Neural crest cell (in vitro differentiated cells): Measurements from ENCODE around the gene CDH8. TPM values are rescaled to one million over a fixed set of nuclear protein-coding genes. Genes with fewer than 3 reads are reported as not detected.

ENCODE experiments used
- DNase-seq: peaks from one replicate; pipeline ENCODE4 v3.0.0; 2021; ENCODE audit warnings: low read depth, mixed read lengths, low spot score
- H3K27ac Mint-ChIP-seq: one replicate; pipeline ENCODE4 v1.8.0; 2021; ENCODE audit warnings: mild to moderate bottlenecking, mixed read lengths; ENCODE audit not compliant: unreplicated experiment
- H3K27me3 Mint-ChIP-seq: 2 replicates; pipeline ENCODE4 v1.8.0; 2021; ENCODE audit warnings: low read depth, mild to moderate bottlenecking, mixed read lengths
- H3K36me3 Mint-ChIP-seq: 2 replicates; pipeline ENCODE4 v1.8.0; 2021; ENCODE audit warnings: low read depth, mild to moderate bottlenecking, mixed read lengths
- H3K4me1 Mint-ChIP-seq: 2 replicates; pipeline ENCODE4 v1.8.0; 2021; ENCODE audit warnings: mixed read lengths
- H3K4me3 Mint-ChIP-seq: one replicate; pipeline ENCODE4 v1.8.0; 2021; ENCODE audit warnings: mild to moderate bottlenecking, mixed read lengths
- H3K9me3 Mint-ChIP-seq: 2 replicates; pipeline ENCODE4 v1.8.0; 2021; ENCODE audit warnings: mixed read lengths
- total RNA-seq: library from RNA; stranded (reverse); gene quantifications from 2 replicates; pipeline ENCODE4 v1.2.1, GENCODE V29; 2021
- TF ChIP-seq, protein P1 (sequence below): fragments of 200-600 bp; sonication (generic); conservative IDR thresholded peaks from 2 replicates; pipeline ENCODE4 v1.5.0; 2021; ENCODE audit warnings: antibody characterized with exemption, mild to moderate bottlenecking

Gene CDH8
- total RNA-seq, 1 donor from 2014 or later = 7.1 TPM

DNA sequence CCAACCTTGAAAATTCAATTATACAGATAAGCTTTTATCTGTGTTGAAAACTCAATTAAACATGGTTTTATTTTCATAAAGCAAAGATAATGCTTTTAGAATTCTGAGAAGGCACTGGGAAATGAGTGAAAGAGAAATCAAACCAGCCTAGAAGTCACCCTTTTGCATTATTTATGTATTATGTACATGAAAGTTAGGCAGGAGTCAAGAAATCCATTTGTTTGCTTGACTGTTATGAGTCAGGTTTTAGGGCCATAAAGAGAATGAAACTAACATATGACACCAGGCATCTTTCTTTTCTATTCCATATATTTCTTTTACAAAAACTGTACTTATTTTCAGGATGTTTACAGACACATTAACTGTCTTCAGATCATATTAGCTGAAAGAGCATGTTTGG is 23.3 kb upstream of the CDH8 start:
- Mint-ChIP-seq H3K36me3 (no peaks in the 10 kb centered on the region), H3K4me1 (peaks cover 13% of the 10 kb centered on the region), H3K27me3 (peaks cover 11% of the 10 kb centered on the region), H3K4me3 (no peak overlapping the region), H3K9me3 (peaks cover 3% of the 10 kb centered on the region), H3K27ac (no peak overlapping the region)
- TF ChIP-seq, protein P1, sequence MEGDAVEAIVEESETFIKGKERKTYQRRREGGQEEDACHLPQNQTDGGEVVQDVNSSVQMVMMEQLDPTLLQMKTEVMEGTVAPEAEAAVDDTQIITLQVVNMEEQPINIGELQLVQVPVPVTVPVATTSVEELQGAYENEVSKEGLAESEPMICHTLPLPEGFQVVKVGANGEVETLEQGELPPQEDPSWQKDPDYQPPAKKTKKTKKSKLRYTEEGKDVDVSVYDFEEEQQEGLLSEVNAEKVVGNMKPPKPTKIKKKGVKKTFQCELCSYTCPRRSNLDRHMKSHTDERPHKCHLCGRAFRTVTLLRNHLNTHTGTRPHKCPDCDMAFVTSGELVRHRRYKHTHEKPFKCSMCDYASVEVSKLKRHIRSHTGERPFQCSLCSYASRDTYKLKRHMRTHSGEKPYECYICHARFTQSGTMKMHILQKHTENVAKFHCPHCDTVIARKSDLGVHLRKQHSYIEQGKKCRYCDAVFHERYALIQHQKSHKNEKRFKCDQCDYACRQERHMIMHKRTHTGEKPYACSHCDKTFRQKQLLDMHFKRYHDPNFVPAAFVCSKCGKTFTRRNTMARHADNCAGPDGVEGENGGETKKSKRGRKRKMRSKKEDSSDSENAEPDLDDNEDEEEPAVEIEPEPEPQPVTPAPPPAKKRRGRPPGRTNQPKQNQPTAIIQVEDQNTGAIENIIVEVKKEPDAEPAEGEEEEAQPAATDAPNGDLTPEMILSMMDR = no peak
- DNase-seq = no peak

DNA sequence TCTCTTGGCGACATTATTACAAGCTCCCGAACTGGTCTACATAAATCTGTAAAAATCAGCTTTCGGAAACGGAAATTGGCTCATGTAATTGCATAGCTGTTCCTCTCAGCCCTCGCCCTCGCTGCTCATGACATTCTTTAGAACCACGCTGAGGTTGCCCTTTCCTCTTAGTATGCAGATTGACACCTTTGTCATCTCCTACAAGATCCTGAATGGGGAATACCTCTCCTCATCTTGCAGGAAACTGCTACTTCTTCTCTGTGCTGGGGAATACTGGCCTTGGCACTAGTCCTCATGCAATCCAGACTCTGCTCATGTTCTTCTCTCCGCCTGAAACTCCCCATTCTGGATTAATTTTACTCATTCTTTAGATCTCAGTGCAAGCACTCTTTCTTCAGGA is 22.2 kb upstream of the CDH8 start:
- TF ChIP-seq, protein P1 = no peak
- Mint-ChIP-seq H3K27ac (no peak overlapping the region), H3K4me1 (peaks cover 13% of the 10 kb centered on the region), H3K4me3 (no peak overlapping the region), H3K9me3 (peaks cover 3% of the 10 kb centered on the region), H3K27me3 (peaks cover 11% of the 10 kb centered on the region), H3K36me3 (no peaks in the 10 kb centered on the region)
- no peak for DNase-seq

DNA sequence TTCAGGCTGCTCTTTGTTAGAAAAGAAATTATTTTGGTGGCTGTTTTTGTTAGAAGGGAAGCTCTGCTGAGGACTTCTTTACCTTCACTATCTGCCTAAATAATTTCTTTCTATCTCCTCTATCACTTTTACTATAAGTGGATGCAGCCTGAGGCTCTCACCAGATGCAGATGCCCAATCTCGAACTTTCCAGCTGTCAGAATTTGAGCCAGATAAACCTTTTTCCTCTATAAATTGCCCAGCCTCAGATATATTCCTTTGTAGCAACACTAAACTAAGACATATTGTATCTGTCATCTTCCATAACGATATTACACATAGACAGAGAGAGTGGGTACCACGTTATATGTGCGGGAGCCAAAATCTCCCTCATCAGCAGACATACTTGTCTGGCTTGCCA is 15.7 kb upstream of the CDH8 start:
- TF ChIP-seq, protein P1 = no peak
- H3K4me3 Mint-ChIP-seq = no peak overlapping the region

DNA sequence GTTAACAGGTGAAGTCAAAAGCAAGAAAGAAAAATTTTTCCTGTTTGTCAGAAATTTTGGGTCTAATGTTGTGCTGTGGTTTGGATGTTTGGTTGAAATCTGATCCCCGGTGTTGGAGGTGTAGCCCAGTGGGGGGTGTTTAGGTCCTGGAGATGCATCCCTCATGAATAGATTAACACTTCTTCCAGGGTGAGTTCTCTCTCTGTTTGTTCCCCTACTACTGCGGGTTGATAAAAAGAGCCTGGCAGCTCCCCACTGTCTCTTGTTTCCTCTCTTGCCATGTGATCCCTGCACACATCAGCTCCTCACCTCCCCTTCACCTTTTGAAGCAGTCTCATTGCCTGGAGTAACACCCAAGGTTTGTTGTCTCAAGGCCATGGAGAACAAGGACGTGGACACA is 14.6 kb upstream of the CDH8 start:
- Mint-ChIP-seq H3K36me3 (no peaks in the 10 kb centered on the region), H3K9me3 (no peaks in the 10 kb centered on the region), H3K4me3 (no peak overlapping the region), H3K27me3 (peaks cover 21% of the 10 kb centered on the region), H3K27ac (no peak overlapping the region), H3K4me1 (peaks cover 14% of the 10 kb centered on the region)
- TF ChIP-seq, protein P1 = no peak
- no peak for DNase-seq

More for the DNA sequence above, 15.7 kb upstream of the CDH8 start:
- Mint-ChIP-seq H3K4me1 (peaks cover 17% of the 10 kb centered on the region), H3K36me3 (no peaks in the 10 kb centered on the region), H3K27me3 (peaks cover 21% of the 10 kb centered on the region), H3K27ac (no peak overlapping the region), H3K9me3 (no peaks in the 10 kb centered on the region)
- no peak for DNase-seq

DNA sequence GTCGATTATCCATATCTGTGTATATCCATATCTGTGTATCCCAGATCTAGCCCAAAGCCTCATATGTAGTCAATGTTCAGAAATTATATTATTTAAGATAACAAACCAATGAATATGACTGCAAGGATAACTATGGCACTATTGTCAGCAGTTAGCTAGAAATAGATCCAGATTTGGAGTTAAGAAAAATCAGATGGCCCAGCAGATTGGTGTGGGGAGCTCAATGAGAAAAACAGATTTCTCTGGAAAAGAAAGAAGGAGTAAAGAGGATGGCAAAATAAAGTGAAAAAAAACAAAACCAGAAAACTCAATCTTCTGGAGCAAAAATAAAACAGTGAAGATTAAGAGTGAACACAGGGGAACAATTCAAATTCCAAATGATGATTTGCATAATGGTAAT is 10.6 kb upstream of the CDH8 start:
- peaks cover 2% of the 10 kb centered on the region for H3K9me3 Mint-ChIP-seq
- TF ChIP-seq, protein P1 = no peak
- H3K36me3 Mint-ChIP-seq = no peaks in the 10 kb centered on the region
- H3K4me3 Mint-ChIP-seq = no peak overlapping the region
- peaks cover 4% of the 10 kb centered on the region for H3K4me1 Mint-ChIP-seq
- H3K27ac Mint-ChIP-seq = no peak overlapping the region
- peaks cover 42% of the 10 kb centered on the region for H3K27me3 Mint-ChIP-seq
- no peak for DNase-seq

DNA sequence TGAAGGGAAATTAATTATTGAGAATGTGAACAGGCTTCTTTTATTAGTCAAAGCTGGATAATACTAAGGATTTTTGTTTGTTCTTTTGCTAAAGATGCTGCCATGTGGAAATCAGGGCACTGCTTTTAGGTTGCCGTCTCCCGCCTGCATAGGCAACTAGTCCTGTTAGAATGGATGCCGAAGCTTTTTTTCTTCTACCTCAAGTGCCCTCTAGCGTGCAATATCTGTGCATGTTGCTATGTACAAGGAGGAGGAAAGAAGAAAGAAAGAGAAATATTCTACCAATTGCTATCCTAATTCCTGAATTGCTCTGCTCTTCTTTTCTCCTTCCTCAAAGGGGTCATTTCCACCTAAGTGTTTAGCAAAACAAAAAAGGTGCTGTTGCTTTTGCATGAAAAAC is 5.2 kb upstream of the CDH8 start:
- Mint-ChIP-seq H3K4me3 (no peak overlapping the region), H3K9me3 (peaks cover 2% of the 10 kb centered on the region), H3K27ac (no peak overlapping the region), H3K27me3 (peaks cover 67% of the 10 kb centered on the region), H3K36me3 (no peaks in the 10 kb centered on the region), H3K4me1 (peaks cover 16% of the 10 kb centered on the region)
- TF ChIP-seq, protein P1 = peak; percentile 72
- peak; percentile 13 for DNase-seq
